IMR-90 (cell line): ENCODE measurements around the gene ALKAL2. TPM values are rescaled to one million over a fixed set of nuclear protein-coding genes. Genes with fewer than 3 reads are reported as not detected.

Experiments
- ATAC-seq: fragments of 200-7000 bp; cut with Tn5 transposase; 2 replicates; pipeline ENCODE4 v1.9.1; 2020; ENCODE audit warnings: low read depth, mild to moderate bottlenecking, moderate library complexity
- BruUV-seq: library from RNA; stranded (reverse); fragments of 400-500 nt; replicated peaks from 2 replicates; lab custom pipeline; 2021; lab: Mats Ljungman, UMichigan
- CTCF ChIA-PET: fragments of 300-600 bp; formaldehyde crosslinking; extraction: SDS; loops from one replicate; lab custom pipeline; 2021; ENCODE audit warnings: antibody characterized with exemption; lab: Yijun Ruan, JAX
- POLR2A ChIA-PET: fragments of 300-600 bp; sonication (Branson Sonifier 250); formaldehyde crosslinking; loops from one replicate; lab custom pipeline; 2022; ENCODE audit warnings: antibody characterized with exemption; ENCODE audit not compliant: unreplicated experiment; lab: Charles Lee
- DNase-seq: peaks from one replicate; pipeline ENCODE4 v3.0.0; 2013
- H2AFZ ChIP-seq: replicated peaks from 2 replicates; pipeline ENCODE3; 2013; ENCODE audit warnings: low read length, mild to moderate bottlenecking; ENCODE audit not compliant: poor library complexity
- H2AK5ac ChIP-seq: 2 replicates; pipeline ENCODE4 v1.6.1; 2013; ENCODE audit warnings: low read depth, low read length, inconsistent platforms
- H2AK9ac ChIP-seq: replicated peaks from 2 replicates; pipeline ENCODE3; 2013; ENCODE audit warnings: mild to moderate bottlenecking, low read depth, low read length, moderate library complexity; ENCODE audit not compliant: poor library complexity
- H2BK120ac ChIP-seq: 2 replicates; pipeline ENCODE4 v1.6.1; 2013; ENCODE audit warnings: low read depth, low read length, inconsistent platforms
- H2BK15ac ChIP-seq: 3 replicates; pipeline ENCODE4 v1.6.1; 2013; ENCODE audit warnings: low read depth, low read length, inconsistent platforms
- H2BK20ac ChIP-seq: 2 replicates; pipeline ENCODE4 v1.6.1; 2013; ENCODE audit warnings: low read depth, mild to moderate bottlenecking, inconsistent platforms, low read length, moderate library complexity
- H2BK5ac ChIP-seq: 2 replicates; pipeline ENCODE4 v1.6.1; 2013; ENCODE audit warnings: mild to moderate bottlenecking, low read depth, low read length, inconsistent platforms; ENCODE audit not compliant: poor library complexity, severe bottlenecking
- H3K14ac ChIP-seq: replicated peaks from 2 replicates; pipeline ENCODE4 v1.6.1; 2013; ENCODE audit warnings: low read depth, low read length, inconsistent platforms
- H3K18ac ChIP-seq: 2 replicates; pipeline ENCODE4 v1.6.1; 2013; ENCODE audit warnings: low read depth, low read length, control low read depth
- H3K23ac ChIP-seq: 2 replicates; pipeline ENCODE4 v1.6.1; 2013; ENCODE audit warnings: low read depth, low read length, inconsistent platforms
- H3K27ac ChIP-seq: 2 replicates; pipeline ENCODE4 v1.5.1; 2013; ENCODE audit warnings: mild to moderate bottlenecking, control low read depth, low read length; ENCODE audit not compliant: insufficient read depth
- H3K27me3 ChIP-seq: 2 replicates; pipeline ENCODE4 v1.6.1; 2013; ENCODE audit warnings: low read length; ENCODE audit not compliant: control insufficient read depth, insufficient read depth
- H3K36me3 ChIP-seq: 2 replicates; pipeline ENCODE4 v1.6.1; 2013; ENCODE audit warnings: low read length, mixed read lengths; ENCODE audit not compliant: control insufficient read depth, insufficient read depth
- H3K4ac ChIP-seq: 2 replicates; pipeline ENCODE4 v1.6.1; 2013; ENCODE audit warnings: low read depth, low read length, inconsistent platforms
- H3K4me1 ChIP-seq: 2 replicates; pipeline ENCODE4 v1.6.1; 2013; ENCODE audit warnings: low read length, mixed read lengths; ENCODE audit not compliant: control insufficient read depth, insufficient read depth
- H3K4me2 ChIP-seq: 2 replicates; pipeline ENCODE4 v1.6.1; 2013; ENCODE audit warnings: low read depth, mild to moderate bottlenecking, control low read depth, low read length, moderate library complexity
- H3K4me3 ChIP-seq: 2 replicates; pipeline ENCODE4 v1.5.1; 2013; ENCODE audit warnings: low read depth, mild to moderate bottlenecking, control low read depth, low read length, moderate library complexity; ENCODE audit not compliant: insufficient read depth
- H3K56ac ChIP-seq: 2 replicates; pipeline ENCODE4 v1.6.1; 2013; ENCODE audit warnings: low read length, inconsistent platforms; ENCODE audit not compliant: insufficient read depth; ENCODE audit errors: extremely low read depth
- H3K79me1 ChIP-seq, 2 experiments: 2 replicates each; pipeline ENCODE4 v1.6.1; 2013; ENCODE audit warnings: low read length in 2 of 2, inconsistent platforms in 1 of 2, low read depth in 1 of 2
- H3K9ac ChIP-seq: 2 replicates; pipeline ENCODE4 v1.6.1; 2013; ENCODE audit warnings: low read depth, low read length, control low read depth
- H3K9me1 ChIP-seq: 2 replicates; pipeline ENCODE4 v1.6.1; 2013; ENCODE audit warnings: low read length, inconsistent platforms; ENCODE audit not compliant: insufficient read depth
- H3K9me3 ChIP-seq: 2 replicates; pipeline ENCODE4 v1.6.1; 2013; ENCODE audit warnings: low read length; ENCODE audit not compliant: control insufficient read depth, insufficient read depth
- H4K20me1 ChIP-seq: 2 replicates; pipeline ENCODE4 v1.6.1; 2013; ENCODE audit warnings: low read length, inconsistent platforms; ENCODE audit not compliant: insufficient read depth
- H4K5ac ChIP-seq: 2 replicates; pipeline ENCODE4 v1.6.1; 2013; ENCODE audit warnings: mild to moderate bottlenecking, low read depth, low read length, control low read depth
- H4K8ac ChIP-seq, 2 experiments: 2 replicates each; pipeline ENCODE4 v1.6.1; 2013; ENCODE audit warnings: low read depth in 2 of 2, low read length in 2 of 2, control low read depth in 1 of 2, inconsistent platforms in 1 of 2
- H4K91ac ChIP-seq: 2 replicates; pipeline ENCODE4 v1.6.1; 2013; ENCODE audit warnings: low read depth, low read length, inconsistent platforms; ENCODE audit not compliant: insufficient read depth
- BHLHE40 ChIP-seq: fragments of 150-350 bp; IDR thresholded peaks from 2 replicates; pipeline ENCODE4 v1.6.1; 2016; ENCODE audit warnings: mild to moderate bottlenecking, low read depth, low read length
- CEBPB ChIP-seq: IDR thresholded peaks from 2 replicates; pipeline ENCODE4 v1.6.1; 2012; ENCODE audit warnings: low read depth, low read length, improper control_type of control experiment
- CHD1 ChIP-seq: IDR thresholded peaks from 2 replicates; pipeline ENCODE4 v1.6.1; 2012; ENCODE audit warnings: low read depth, low read length, improper control_type of control experiment
- FOS ChIP-seq: fragments of 150-350 bp; IDR thresholded peaks from 2 replicates; pipeline ENCODE4 v1.6.1; 2016; ENCODE audit warnings: low read depth, low read length
- MAFK ChIP-seq: IDR thresholded peaks from 2 replicates; pipeline ENCODE4 v1.6.1; 2012; ENCODE audit warnings: low read depth, low read length, improper control_type of control experiment
- MAZ ChIP-seq: IDR thresholded peaks from 2 replicates; pipeline ENCODE4 v1.6.1; 2012; ENCODE audit warnings: low read depth, mild to moderate bottlenecking, low read length, improper control_type of control experiment, moderate library complexity, borderline replicate concordance
- MXI1 ChIP-seq: IDR thresholded peaks from 2 replicates; pipeline ENCODE4 v1.6.1; 2012; ENCODE audit warnings: low read depth, mild to moderate bottlenecking, low read length, moderate library complexity, borderline replicate concordance
- NFE2L2 ChIP-seq: fragments of 150-350 bp; IDR thresholded peaks from 2 replicates; pipeline ENCODE4 v1.6.1; 2016; ENCODE audit warnings: low read depth, mild to moderate bottlenecking, low read length
- POLR2A ChIP-seq: IDR thresholded peaks from 2 replicates; pipeline ENCODE4 v1.6.1; 2012; ENCODE audit warnings: mild to moderate bottlenecking, low read depth, low read length
- RAD21 ChIP-seq: IDR thresholded peaks from 2 replicates; pipeline ENCODE4 v1.6.1; 2012; ENCODE audit warnings: low read length, improper control_type of control experiment
- RCOR1 ChIP-seq: IDR thresholded peaks from 2 replicates; pipeline ENCODE4 v1.6.1; 2012; ENCODE audit warnings: mild to moderate bottlenecking, low read length, improper control_type of control experiment; ENCODE audit not compliant: insufficient replicate concordance
- RFX5 ChIP-seq: IDR thresholded peaks from 2 replicates; pipeline ENCODE4 v1.8.0; 2012; ENCODE audit warnings: low read depth, mild to moderate bottlenecking, low read length, moderate library complexity
- SMC3 ChIP-seq: fragments of 150-350 bp; IDR thresholded peaks from 2 replicates; pipeline ENCODE4 v1.6.1; 2016; ENCODE audit warnings: low read depth, mild to moderate bottlenecking, antibody characterized with exemption, low read length, moderate library complexity
- WGBS, 2 experiments: methylation state at CpG; one replicate each; pipeline versions ENCODE4 v1.1.5 to v1.1.7; 2013; ENCODE audit warnings: missing lambda C conversion rate in 2 of 2; ENCODE audit not compliant: insufficient read length in 1 of 2; ENCODE audit errors: extremely low coverage in 2 of 2; 5-methylcytosine and 5-hydroxymethylcytosine counted together
- dilution Hi-C: fragments of 300-500 bp; cut with HindIII; formaldehyde crosslinking; loops from one replicate; pipeline ENCODE4 v1.14.3; 2018; ENCODE audit warnings: low sequenced_read_pairs; ENCODE audit not compliant: unreplicated experiment
- in situ Hi-C: fragments of 300-500 bp; cut with MboI; formaldehyde crosslinking; loops from 3 replicates; pipeline ENCODE4 v1.14.3; 2019; ENCODE audit warnings: low sequenced_read_pairs, inconsistent platforms, mixed read lengths
- intact Hi-C: fragments of 100-400 bp; cut with micrococcal nuclease; formaldehyde crosslinking; loops from 2 replicates; pipeline ENCODE4 v1.10.0; 2022
- polyA plus RNA-seq, 3 experiments: library from polyadenylated mRNA; depleted of rRNA; stranded (reverse); fragments of >200 nt; gene quantifications; 2 replicates each; pipeline ENCODE4 v1.2.3, GENCODE V29; 2012; ENCODE audit warnings: low replicate concordance in 1 of 3
- total RNA-seq: library from RNA; depleted of rRNA; stranded (reverse); fragments of >200 nt; gene quantifications from 2 replicates; pipeline ENCODE4 v1.2.3, GENCODE V29; 2012
- TF ChIP-seq, protein P1 (sequence below): conservative IDR thresholded peaks from 2 replicates; pipeline ENCODE4 v1.5.1; 2012; ENCODE audit warnings: mild to moderate bottlenecking, low read depth, low read length, improper control_type of control experiment
- TF ChIP-seq, protein P2 (sequence below): fragments of 150-350 bp; IDR thresholded peaks from 2 replicates; pipeline ENCODE4 v1.6.1; 2016; ENCODE audit warnings: low read depth, mild to moderate bottlenecking, low read length, moderate library complexity, borderline replicate concordance
- TF ChIP-seq, protein P3 (sequence below): fragments of 150-350 bp; IDR thresholded peaks from 2 replicates; pipeline ENCODE4 v1.6.1; 2017; ENCODE audit warnings: mild to moderate bottlenecking, antibody characterized with exemption, low read length, low read depth

ALKAL2 gene
- total and polyA plus RNA-seq, 2 of the 4 experiments (the other 2 are of a cell fraction), result not detected

DNA sequence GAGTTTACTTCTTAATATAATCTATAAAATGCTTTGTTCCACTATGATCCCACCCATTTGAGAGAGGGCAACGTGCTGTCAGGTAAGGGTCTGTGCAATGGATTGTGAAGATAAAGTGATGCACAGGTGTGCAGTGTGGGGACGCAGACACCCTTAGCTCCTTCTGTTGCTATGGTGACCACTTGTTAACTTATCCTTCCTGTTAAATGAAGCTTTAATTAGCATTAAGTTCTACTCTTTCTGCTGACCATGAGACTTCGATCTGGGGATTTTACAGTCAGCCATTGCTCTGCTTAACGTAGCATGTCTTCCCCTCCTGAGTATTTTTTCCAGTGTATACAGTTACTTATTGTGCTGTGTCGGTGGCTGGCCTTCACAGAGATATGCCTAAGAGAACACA lies 23.1 kb upstream of the ALKAL2 start:
- Histone ChIP-seq H3K27me3 (no peaks in the 10 kb centered on the region), H3K4me3 (no peak overlapping the region), H2AK5ac (no peak overlapping the region), H2AFZ (no peak overlapping the region), H3K18ac (no peak overlapping the region), H3K4ac (no peak overlapping the region), H4K5ac (no peak overlapping the region), H3K36me3 (no peaks in the 10 kb centered on the region), H2BK5ac (no peak overlapping the region), H2AK9ac (no peak overlapping the region), H4K8ac (no peak overlapping the region), H3K14ac (no peak overlapping the region), H4K91ac (no peak overlapping the region), H3K23ac (no peak overlapping the region), H3K79me1 (no peaks in the 10 kb centered on the region), H3K9me1 (no peaks in the 10 kb centered on the region), H2BK15ac (no peak overlapping the region), H4K20me1 (no peaks in the 10 kb centered on the region), H3K4me2 (no peak overlapping the region), H3K56ac (no peak overlapping the region), H2BK120ac (no peak overlapping the region), H2BK20ac (no peak overlapping the region), H3K9me3 (peaks cover 15% of the 10 kb centered on the region; the same call in 1 of the 2 replicates), H3K27ac (no peak overlapping the region), H3K9ac (no peak overlapping the region), H3K4me1 (no peaks in the 10 kb centered on the region)
- DNase-seq (no peak), ATAC-seq (no peak)
- dilution Hi-C loops (no loop called here), intact Hi-C loops (no loop called here), in situ Hi-C loops (no loop called here)
- ChIA-PET POLR2A (no interaction called here), CTCF (no interaction called here)
- TF ChIP-seq, protein P1, sequence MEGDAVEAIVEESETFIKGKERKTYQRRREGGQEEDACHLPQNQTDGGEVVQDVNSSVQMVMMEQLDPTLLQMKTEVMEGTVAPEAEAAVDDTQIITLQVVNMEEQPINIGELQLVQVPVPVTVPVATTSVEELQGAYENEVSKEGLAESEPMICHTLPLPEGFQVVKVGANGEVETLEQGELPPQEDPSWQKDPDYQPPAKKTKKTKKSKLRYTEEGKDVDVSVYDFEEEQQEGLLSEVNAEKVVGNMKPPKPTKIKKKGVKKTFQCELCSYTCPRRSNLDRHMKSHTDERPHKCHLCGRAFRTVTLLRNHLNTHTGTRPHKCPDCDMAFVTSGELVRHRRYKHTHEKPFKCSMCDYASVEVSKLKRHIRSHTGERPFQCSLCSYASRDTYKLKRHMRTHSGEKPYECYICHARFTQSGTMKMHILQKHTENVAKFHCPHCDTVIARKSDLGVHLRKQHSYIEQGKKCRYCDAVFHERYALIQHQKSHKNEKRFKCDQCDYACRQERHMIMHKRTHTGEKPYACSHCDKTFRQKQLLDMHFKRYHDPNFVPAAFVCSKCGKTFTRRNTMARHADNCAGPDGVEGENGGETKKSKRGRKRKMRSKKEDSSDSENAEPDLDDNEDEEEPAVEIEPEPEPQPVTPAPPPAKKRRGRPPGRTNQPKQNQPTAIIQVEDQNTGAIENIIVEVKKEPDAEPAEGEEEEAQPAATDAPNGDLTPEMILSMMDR, result no peak
- TF ChIP-seq POLR2A, result no peak
- TF ChIP-seq, protein P2, sequence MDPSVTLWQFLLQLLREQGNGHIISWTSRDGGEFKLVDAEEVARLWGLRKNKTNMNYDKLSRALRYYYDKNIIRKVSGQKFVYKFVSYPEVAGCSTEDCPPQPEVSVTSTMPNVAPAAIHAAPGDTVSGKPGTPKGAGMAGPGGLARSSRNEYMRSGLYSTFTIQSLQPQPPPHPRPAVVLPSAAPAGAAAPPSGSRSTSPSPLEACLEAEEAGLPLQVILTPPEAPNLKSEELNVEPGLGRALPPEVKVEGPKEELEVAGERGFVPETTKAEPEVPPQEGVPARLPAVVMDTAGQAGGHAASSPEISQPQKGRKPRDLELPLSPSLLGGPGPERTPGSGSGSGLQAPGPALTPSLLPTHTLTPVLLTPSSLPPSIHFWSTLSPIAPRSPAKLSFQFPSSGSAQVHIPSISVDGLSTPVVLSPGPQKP, result no peak
- TF ChIP-seq MXI1, result no peak
- TF ChIP-seq MAFK, result no peak
- TF ChIP-seq CHD1, result no peak
- TF ChIP-seq SMC3, result no peak
- no peak for TF ChIP-seq RFX5
- TF ChIP-seq NFE2L2, result no peak
- no peak for TF ChIP-seq FOS
- TF ChIP-seq BHLHE40, result no peak
- TF ChIP-seq RCOR1, result no peak
- TF ChIP-seq, protein P3, sequence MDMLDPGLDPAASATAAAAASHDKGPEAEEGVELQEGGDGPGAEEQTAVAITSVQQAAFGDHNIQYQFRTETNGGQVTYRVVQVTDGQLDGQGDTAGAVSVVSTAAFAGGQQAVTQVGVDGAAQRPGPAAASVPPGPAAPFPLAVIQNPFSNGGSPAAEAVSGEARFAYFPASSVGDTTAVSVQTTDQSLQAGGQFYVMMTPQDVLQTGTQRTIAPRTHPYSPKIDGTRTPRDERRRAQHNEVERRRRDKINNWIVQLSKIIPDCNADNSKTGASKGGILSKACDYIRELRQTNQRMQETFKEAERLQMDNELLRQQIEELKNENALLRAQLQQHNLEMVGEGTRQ, result no peak
- TF ChIP-seq RAD21, result no peak
- TF ChIP-seq CEBPB, result no peak
- no peak for TF ChIP-seq MAZ
- BruUV-seq, result no TSS peak
- no CpG with 5 or more reads among the region's 5 CpGs for WGBS, 2 experiments
